ENCODE measurements around the gene ZNF532.
A peak's percentile ranks its signal among the peaks of the same experiment; 100 is the strongest.

Gene ZNF532

GRCh38 chr18:58868440-58868839, 3.8 kb downstream of the ZNF532 start:
- H3K4me3 ChIP-seq (ENCODE audit: extremely low read depth, insufficient read depth, low read length, poor library complexity, severe bottlenecking), result no peak overlapping the region
- WGBS, 2 experiments (ENCODE audit: insufficient coverage in 2 of 2), result 100% methylated on average over 2 of the region's 6 CpGs
- no peak overlapping the region for H3K27ac ChIP-seq (ENCODE audit: low read depth, low read length, severe bottlenecking)

DNA sequence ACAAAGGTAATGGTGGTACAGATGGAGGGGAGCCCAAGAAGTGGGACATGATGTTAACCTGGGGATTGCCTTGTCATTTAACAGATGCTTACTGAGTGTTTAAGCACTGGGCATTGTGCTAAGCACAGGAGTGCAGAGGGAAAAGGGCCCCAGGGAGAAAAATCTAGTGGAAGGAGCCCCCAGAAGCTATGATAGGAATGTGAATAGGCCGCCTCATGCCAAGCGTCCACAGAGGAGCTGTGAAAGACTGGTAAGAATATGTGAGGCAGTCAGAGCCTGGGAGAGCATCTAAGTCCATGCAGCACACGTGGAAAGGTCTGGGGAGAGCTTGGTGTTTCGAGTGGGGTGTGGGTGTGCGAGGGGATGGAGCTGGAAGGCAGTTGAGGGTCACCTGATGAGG, 5.5 kb downstream of the ZNF532 start:
- H3K4me1 ChIP-seq (ENCODE audit: control insufficient read depth, insufficient read depth, low read length, poor library complexity, severe bottlenecking), result peaks cover 35% of the 10 kb centered on the region
- H3K9me3 ChIP-seq (ENCODE audit: control insufficient read depth, low read length), result peaks cover 13% of the 10 kb centered on the region
- 74 to 91% methylated on average over 5 of the region's 5 CpGs for WGBS, 2 experiments (ENCODE audit: insufficient coverage in 2 of 2)
- H3K27ac ChIP-seq (ENCODE audit: low read depth, low read length, severe bottlenecking), result no peak overlapping the region
- H3K4me3 ChIP-seq (ENCODE audit: extremely low read depth, insufficient read depth, low read length, poor library complexity, severe bottlenecking), result no peak overlapping the region
- peaks cover 79% of the 10 kb centered on the region for H3K36me3 ChIP-seq (ENCODE audit: control insufficient read depth, insufficient read depth, low read length)

More at GRCh38 chr18:58868440-58868839, 3.8 kb downstream of the ZNF532 start:
- H3K36me3 ChIP-seq (ENCODE audit: control insufficient read depth, insufficient read depth, low read length), result peaks cover 63% of the 10 kb centered on the region
- H3K4me1 ChIP-seq (ENCODE audit: control insufficient read depth, insufficient read depth, low read length, poor library complexity, severe bottlenecking), result peaks cover 36% of the 10 kb centered on the region
- H3K9me3 ChIP-seq (ENCODE audit: control insufficient read depth, low read length), result peaks cover 13% of the 10 kb centered on the region

GRCh38 chr18:58870621-58871020, 5.9 kb downstream of the ZNF532 start:
- H3K27ac ChIP-seq (ENCODE audit: low read depth, low read length, severe bottlenecking), result no peak overlapping the region
- peaks cover 84% of the 10 kb centered on the region for H3K36me3 ChIP-seq (ENCODE audit: control insufficient read depth, insufficient read depth, low read length)
- H3K4me3 ChIP-seq (ENCODE audit: extremely low read depth, insufficient read depth, low read length, poor library complexity, severe bottlenecking), result no peak overlapping the region
- WGBS, 2 experiments (ENCODE audit: insufficient coverage in 2 of 2), result 87 to 90% methylated on average over 2 of the region's 2 CpGs
- peaks cover 30% of the 10 kb centered on the region for H3K4me1 ChIP-seq (ENCODE audit: control insufficient read depth, insufficient read depth, low read length, poor library complexity, severe bottlenecking)
- peaks cover 13% of the 10 kb centered on the region for H3K9me3 ChIP-seq (ENCODE audit: control insufficient read depth, low read length)

- Histone ChIP-seq H3K9me3 (ENCODE audit: control insufficient read depth, low read length) (peaks cover 13% of the 10 kb centered on the region), H3K4me1 (ENCODE audit: control insufficient read depth, insufficient read depth, low read length, poor library complexity, severe bottlenecking) (peaks cover 24% of the 10 kb centered on the region), H3K4me3 (ENCODE audit: extremely low read depth, insufficient read depth, low read length, poor library complexity, severe bottlenecking) (no peak overlapping the region), H3K36me3 (ENCODE audit: control insufficient read depth, insufficient read depth, low read length) (peaks cover 88% of the 10 kb centered on the region), H3K27ac (ENCODE audit: low read depth, low read length, severe bottlenecking) (no peak overlapping the region)
- WGBS, 2 experiments (ENCODE audit: insufficient coverage in 2 of 2), result 87 to 91% methylated on average over 5 to 6 of the region's 10 CpGs
These were observed 7.1 kb downstream of the ZNF532 start for GRCh38 chr18:58871514-58872420.

DNA sequence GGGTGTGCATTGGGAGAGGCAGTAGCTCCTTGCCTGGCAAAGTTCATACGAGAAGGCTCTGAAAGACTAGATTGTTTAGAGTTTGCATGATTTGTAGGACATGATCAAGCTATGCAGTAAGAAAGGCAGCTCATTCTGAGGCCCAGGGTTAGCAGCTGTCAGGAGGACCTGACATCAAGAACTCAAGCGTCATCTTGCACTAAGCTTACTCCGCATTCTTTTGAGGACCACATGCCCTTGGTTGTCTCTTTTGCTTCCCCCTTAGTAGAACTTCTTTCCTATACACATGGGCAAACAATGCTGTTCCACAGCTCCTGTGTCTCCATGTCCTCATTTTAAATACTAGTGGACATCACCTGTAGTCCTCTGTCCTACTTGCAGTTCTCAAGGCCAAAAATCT, 14.0 kb downstream of the ZNF532 start:
- no peaks in the 10 kb centered on the region for H3K9me3 ChIP-seq (ENCODE audit: control insufficient read depth, low read length)
- peaks cover 16% of the 10 kb centered on the region for H3K4me1 ChIP-seq (ENCODE audit: control insufficient read depth, insufficient read depth, low read length, poor library complexity, severe bottlenecking)
- H3K27ac ChIP-seq (ENCODE audit: low read depth, low read length, severe bottlenecking), result no peak overlapping the region
- 97 to 100% methylated on average over 3 of the region's 3 CpGs for WGBS, 2 experiments (ENCODE audit: insufficient coverage in 2 of 2)
- H3K36me3 ChIP-seq (ENCODE audit: control insufficient read depth, insufficient read depth, low read length), result peaks cover 97% of the 10 kb centered on the region
- H3K4me3 ChIP-seq (ENCODE audit: extremely low read depth, insufficient read depth, low read length, poor library complexity, severe bottlenecking), result no peak overlapping the region

GRCh38 chr18:58881477-58881876, 16.8 kb downstream of the ZNF532 start:
- Histone ChIP-seq H3K36me3 (ENCODE audit: control insufficient read depth, insufficient read depth, low read length) (peaks cover 98% of the 10 kb centered on the region), H3K27ac (ENCODE audit: low read depth, low read length, severe bottlenecking) (no peak overlapping the region), H3K4me3 (ENCODE audit: extremely low read depth, insufficient read depth, low read length, poor library complexity, severe bottlenecking) (no peak overlapping the region), H3K9me3 (ENCODE audit: control insufficient read depth, low read length) (no peaks in the 10 kb centered on the region), H3K4me1 (ENCODE audit: control insufficient read depth, insufficient read depth, low read length, poor library complexity, severe bottlenecking) (peaks cover 18% of the 10 kb centered on the region)
- WGBS, 2 experiments (ENCODE audit: insufficient coverage in 2 of 2), result 86 to 93% methylated on average over 1 to 2 of the region's 2 CpGs

GRCh38 chr18:58882044-58882443, 17.4 kb downstream of the ZNF532 start:
- Histone ChIP-seq H3K9me3 (ENCODE audit: control insufficient read depth, low read length) (no peaks in the 10 kb centered on the region), H3K4me3 (ENCODE audit: extremely low read depth, insufficient read depth, low read length, poor library complexity, severe bottlenecking) (no peak overlapping the region), H3K36me3 (ENCODE audit: control insufficient read depth, insufficient read depth, low read length) (peaks cover 97% of the 10 kb centered on the region), H3K27ac (ENCODE audit: low read depth, low read length, severe bottlenecking) (peak overlapping the region; percentile 29), H3K4me1 (ENCODE audit: control insufficient read depth, insufficient read depth, low read length, poor library complexity, severe bottlenecking) (peaks cover 19% of the 10 kb centered on the region)
- WGBS, 2 experiments (ENCODE audit: insufficient coverage in 2 of 2), result 96 to 100% methylated on average over 1 to 3 of the region's 4 CpGs

GRCh38 chr18:58882686-58883085, 18.0 kb downstream of the ZNF532 start:
- peaks cover 97% of the 10 kb centered on the region for H3K36me3 ChIP-seq (ENCODE audit: control insufficient read depth, insufficient read depth, low read length)
- peaks cover 25% of the 10 kb centered on the region for H3K4me1 ChIP-seq (ENCODE audit: control insufficient read depth, insufficient read depth, low read length, poor library complexity, severe bottlenecking)
- no peak overlapping the region for H3K4me3 ChIP-seq (ENCODE audit: extremely low read depth, insufficient read depth, low read length, poor library complexity, severe bottlenecking)
- 50% methylated on average over 1 of the region's 1 CpG; no CpG with 5 or more reads in 1 of the 2 experiments for WGBS, 2 experiments (ENCODE audit: insufficient coverage in 2 of 2)
- H3K27ac ChIP-seq (ENCODE audit: low read depth, low read length, severe bottlenecking), result peak overlapping the region; percentile 10
- H3K9me3 ChIP-seq (ENCODE audit: control insufficient read depth, low read length), result no peaks in the 10 kb centered on the region

DNA sequence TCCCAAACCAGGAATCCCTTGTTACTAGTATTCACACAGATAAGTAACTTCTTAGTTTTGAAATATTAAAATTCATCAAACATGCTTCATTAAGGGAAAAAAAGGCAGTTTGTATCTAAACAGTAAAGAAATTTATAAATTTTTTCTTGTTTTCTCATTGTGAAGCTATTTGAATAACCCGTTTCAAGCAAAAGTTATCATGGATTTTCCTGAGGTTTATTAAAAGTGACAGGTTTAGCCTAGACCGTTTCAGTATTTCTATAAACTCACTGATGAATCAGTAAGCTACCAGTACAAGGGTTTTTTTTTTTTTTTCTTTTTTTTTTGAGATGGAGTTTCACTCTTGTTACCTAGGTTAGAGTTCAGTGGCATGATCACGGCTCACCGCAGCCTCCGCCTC, 20.0 kb downstream of the ZNF532 start:
- Histone ChIP-seq H3K36me3 (ENCODE audit: control insufficient read depth, insufficient read depth, low read length) (peaks cover 92% of the 10 kb centered on the region), H3K4me1 (ENCODE audit: control insufficient read depth, insufficient read depth, low read length, poor library complexity, severe bottlenecking) (peaks cover 27% of the 10 kb centered on the region), H3K4me3 (ENCODE audit: extremely low read depth, insufficient read depth, low read length, poor library complexity, severe bottlenecking) (no peak overlapping the region), H3K9me3 (ENCODE audit: control insufficient read depth, low read length) (no peaks in the 10 kb centered on the region), H3K27ac (ENCODE audit: low read depth, low read length, severe bottlenecking) (no peak overlapping the region)
- WGBS, 2 experiments (ENCODE audit: insufficient coverage in 2 of 2), result 82 to 100% methylated on average over 2 to 3 of the region's 5 CpGs

DNA sequence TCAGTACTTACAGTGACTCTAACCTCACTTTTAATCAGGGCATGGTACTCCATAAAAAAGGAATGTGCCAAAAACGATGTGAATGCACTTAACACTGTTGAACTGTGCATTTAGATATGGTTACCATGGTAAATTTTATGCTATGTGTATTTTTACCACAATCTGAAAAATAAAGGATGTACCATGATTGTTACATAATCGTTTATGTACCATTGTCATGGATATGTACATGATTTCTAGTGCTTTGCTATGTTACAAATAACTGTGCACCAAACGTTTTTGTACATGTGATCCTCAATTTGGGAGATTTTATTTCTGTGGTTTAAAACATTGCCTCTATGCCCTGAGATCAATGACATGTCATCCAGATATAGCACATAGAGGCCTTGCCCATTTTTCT, 21.8 kb downstream of the ZNF532 start:
- Histone ChIP-seq H3K9me3 (ENCODE audit: control insufficient read depth, low read length) (no peaks in the 10 kb centered on the region), H3K27ac (ENCODE audit: low read depth, low read length, severe bottlenecking) (no peak overlapping the region), H3K4me3 (ENCODE audit: extremely low read depth, insufficient read depth, low read length, poor library complexity, severe bottlenecking) (no peak overlapping the region), H3K36me3 (ENCODE audit: control insufficient read depth, insufficient read depth, low read length) (peaks cover 86% of the 10 kb centered on the region), H3K4me1 (ENCODE audit: control insufficient read depth, insufficient read depth, low read length, poor library complexity, severe bottlenecking) (peaks cover 27% of the 10 kb centered on the region)
- 100% methylated on average over 1 to 2 of the region's 3 CpGs for WGBS, 2 experiments (ENCODE audit: insufficient coverage in 2 of 2)

All from mesodermal cell (in vitro differentiated cells).